SK-N-SH treated with all-trans-retinoic acid at 6 μM for 48 hours (cell line): ENCODE data around the gene RGS7.

ENCODE experiments used
- ISL1 ChIP-seq: fragments of 250-450 bp; sonication (Bioruptor Pico); IDR thresholded peaks from 2 replicates; pipeline ENCODE4 v2.1.2; 2022; ENCODE audit warnings: mild to moderate bottlenecking, moderate library complexity
- RARB ChIP-seq: fragments of 250-450 bp; sonication (Bioruptor Pico); IDR thresholded peaks from 2 replicates; pipeline ENCODE4 v1.8.0; 2021; ENCODE audit warnings: mild to moderate bottlenecking, moderate library complexity
- TOX ChIP-seq: fragments of 250-450 bp; sonication (Bioruptor Pico); IDR thresholded peaks from 2 replicates; pipeline ENCODE4 v1.8.0; 2021; ENCODE audit warnings: mild to moderate bottlenecking, moderate library complexity, borderline replicate concordance
- ZC3H10 ChIP-seq: fragments of 250-450 bp; sonication (Bioruptor Pico); IDR thresholded peaks from 2 replicates; pipeline ENCODE4 v1.5.1; 2021; ENCODE audit warnings: mild to moderate bottlenecking, moderate library complexity
- TF ChIP-seq, protein P1 (sequence below): fragments of 250-450 bp; sonication (Bioruptor Pico); IDR thresholded peaks from 2 replicates; pipeline ENCODE4 v1.5.0; 2020; ENCODE audit warnings: mild to moderate bottlenecking, moderate library complexity
- TF ChIP-seq, protein P2 (sequence below): fragments of 250-450 bp; sonication (Bioruptor Pico); IDR thresholded peaks from 2 replicates; pipeline ENCODE4 v1.8.0; 2021; ENCODE audit warnings: low read depth, mild to moderate bottlenecking, moderate library complexity, borderline replicate concordance

DNA sequence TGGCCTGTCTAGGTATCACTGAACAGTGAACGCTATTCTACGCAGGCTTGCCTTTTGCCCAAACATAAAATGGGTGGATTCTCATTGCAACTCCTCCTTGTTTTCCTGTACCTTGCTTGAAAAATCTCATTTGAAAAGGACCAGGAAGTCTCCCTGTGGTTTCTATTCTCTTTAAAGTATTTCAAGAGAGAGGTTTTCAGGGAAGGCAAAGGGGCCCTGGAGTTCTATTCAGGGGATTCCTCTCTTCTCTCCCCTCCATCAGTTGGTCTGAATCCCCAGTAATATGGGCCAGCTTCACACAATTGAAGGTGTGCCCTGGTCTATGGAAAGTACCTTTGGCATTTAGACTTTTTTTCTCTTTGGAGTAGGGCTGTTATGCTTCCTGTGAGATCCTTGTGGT is 311.3 kb downstream of the RGS7 start:
- TF ChIP-seq RARB (no peak), ZC3H10 (CRISPR knock-in tag) (no peak), ISL1 (CRISPR knock-in tag) (no peak), TOX (no peak)
- TF ChIP-seq, protein P1, sequence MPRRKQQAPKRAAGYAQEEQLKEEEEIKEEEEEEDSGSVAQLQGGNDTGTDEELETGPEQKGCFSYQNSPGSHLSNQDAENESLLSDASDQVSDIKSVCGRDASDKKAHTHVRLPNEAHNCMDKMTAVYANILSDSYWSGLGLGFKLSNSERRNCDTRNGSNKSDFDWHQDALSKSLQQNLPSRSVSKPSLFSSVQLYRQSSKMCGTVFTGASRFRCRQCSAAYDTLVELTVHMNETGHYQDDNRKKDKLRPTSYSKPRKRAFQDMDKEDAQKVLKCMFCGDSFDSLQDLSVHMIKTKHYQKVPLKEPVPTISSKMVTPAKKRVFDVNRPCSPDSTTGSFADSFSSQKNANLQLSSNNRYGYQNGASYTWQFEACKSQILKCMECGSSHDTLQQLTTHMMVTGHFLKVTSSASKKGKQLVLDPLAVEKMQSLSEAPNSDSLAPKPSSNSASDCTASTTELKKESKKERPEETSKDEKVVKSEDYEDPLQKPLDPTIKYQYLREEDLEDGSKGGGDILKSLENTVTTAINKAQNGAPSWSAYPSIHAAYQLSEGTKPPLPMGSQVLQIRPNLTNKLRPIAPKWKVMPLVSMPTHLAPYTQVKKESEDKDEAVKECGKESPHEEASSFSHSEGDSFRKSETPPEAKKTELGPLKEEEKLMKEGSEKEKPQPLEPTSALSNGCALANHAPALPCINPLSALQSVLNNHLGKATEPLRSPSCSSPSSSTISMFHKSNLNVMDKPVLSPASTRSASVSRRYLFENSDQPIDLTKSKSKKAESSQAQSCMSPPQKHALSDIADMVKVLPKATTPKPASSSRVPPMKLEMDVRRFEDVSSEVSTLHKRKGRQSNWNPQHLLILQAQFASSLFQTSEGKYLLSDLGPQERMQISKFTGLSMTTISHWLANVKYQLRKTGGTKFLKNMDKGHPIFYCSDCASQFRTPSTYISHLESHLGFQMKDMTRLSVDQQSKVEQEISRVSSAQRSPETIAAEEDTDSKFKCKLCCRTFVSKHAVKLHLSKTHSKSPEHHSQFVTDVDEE (CRISPR knock-in tag), result no peak
- TF ChIP-seq, protein P2, sequence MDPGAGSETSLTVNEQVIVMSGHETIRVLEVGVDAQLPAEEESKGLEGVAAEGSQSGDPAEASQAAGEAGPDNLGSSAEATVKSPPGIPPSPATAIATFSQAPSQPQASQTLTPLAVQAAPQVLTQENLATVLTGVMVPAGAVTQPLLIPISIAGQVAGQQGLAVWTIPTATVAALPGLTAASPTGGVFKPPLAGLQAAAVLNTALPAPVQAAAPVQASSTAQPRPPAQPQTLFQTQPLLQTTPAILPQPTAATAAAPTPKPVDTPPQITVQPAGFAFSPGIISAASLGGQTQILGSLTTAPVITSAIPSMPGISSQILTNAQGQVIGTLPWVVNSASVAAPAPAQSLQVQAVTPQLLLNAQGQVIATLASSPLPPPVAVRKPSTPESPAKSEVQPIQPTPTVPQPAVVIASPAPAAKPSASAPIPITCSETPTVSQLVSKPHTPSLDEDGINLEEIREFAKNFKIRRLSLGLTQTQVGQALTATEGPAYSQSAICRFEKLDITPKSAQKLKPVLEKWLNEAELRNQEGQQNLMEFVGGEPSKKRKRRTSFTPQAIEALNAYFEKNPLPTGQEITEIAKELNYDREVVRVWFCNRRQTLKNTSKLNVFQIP (CRISPR knock-in tag), result no peak
